NCI-H1436 treated with DMSO at 0.1 percent for 48 hours (cell line): ENCODE measurements around the gene CCL16.

Experiments
- DNase-seq: peaks from one replicate; lab custom pipeline; 2025; lab: John Stamatoyannopoulos, UW

The CCL16 gene

GRCh38 chr17:35934760-35935159 is 46.5 kb downstream of the CCL16 start:
- no peak for DNase-seq

- DNase-seq: no peak
Observed at GRCh38 chr17:35932586-35932985, 48.7 kb downstream of the CCL16 start.

- DNase-seq: no peak
Observed at GRCh38 chr17:35931794-35932425, 49.4 kb downstream of the CCL16 start.

GRCh38 chr17:35930211-35931065 is 50.9 kb downstream of the CCL16 start, which contains the start of gene RDM1:
TSS of gene RDM1 (minus strand) at chr17:35930773. CDS start at chr17:35930727, 46 bp downstream.
- peak; percentile 80 for DNase-seq

- DNase-seq: no peak
Observed at GRCh38 chr17:35927714-35928113, 53.6 kb downstream of the CCL16 start.
